DOHH2 (cell line): ENCODE measurements around the gene CDH18.

Source experiments
- H3F3A ChIP-seq: fragments of 200-600 bp; sonication (generic), shearing (Covaris generic); 2 replicates; pipeline ENCODE4 v1.6.0; 2016; ENCODE audit warnings: antibody characterized with exemption, mild to moderate bottlenecking; ENCODE audit not compliant: control insufficient read depth, insufficient read depth
- H3K27ac ChIP-seq: fragments of 200-600 bp; sonication (generic); 2 replicates; pipeline ENCODE4 v1.5.1; 2014; ENCODE audit warnings: low read depth, mild to moderate bottlenecking, low read length, moderate library complexity
- H3K27me3 ChIP-seq: fragments of 200-600 bp; sonication (generic); 2 replicates; pipeline ENCODE4 v1.6.1; 2014; ENCODE audit warnings: mild to moderate bottlenecking, low read length, mixed read lengths; ENCODE audit not compliant: control insufficient read depth
- H3K36me3 ChIP-seq: fragments of 200-600 bp; sonication (generic); 2 replicates; pipeline ENCODE4 v1.6.1; 2014; ENCODE audit warnings: mild to moderate bottlenecking, low read length, moderate library complexity, mixed read lengths; ENCODE audit not compliant: control insufficient read depth
- H3K4me1 ChIP-seq: fragments of 200-600 bp; sonication (generic); 2 replicates; pipeline ENCODE4 v1.6.1; 2014; ENCODE audit warnings: mild to moderate bottlenecking, low read length, mixed read lengths; ENCODE audit not compliant: control insufficient read depth
- H3K4me2 ChIP-seq: fragments of 200-600 bp; sonication (generic); 2 replicates; pipeline ENCODE4 v1.6.0; 2014; ENCODE audit warnings: mild to moderate bottlenecking, low read length, moderate library complexity
- H3K4me3 ChIP-seq: fragments of 200-600 bp; sonication (generic); 2 replicates; pipeline ENCODE4 v1.5.1; 2014; ENCODE audit warnings: mild to moderate bottlenecking, low read length, mixed read lengths
- H3K79me2 ChIP-seq: fragments of 200-600 bp; sonication (generic); 2 replicates; pipeline ENCODE4 v1.6.1; 2014; ENCODE audit warnings: mild to moderate bottlenecking, low read length, mixed read lengths; ENCODE audit not compliant: control insufficient read depth
- H3K9me2 ChIP-seq: fragments of 200-600 bp; sonication (generic); replicated peaks from 2 replicates; pipeline ENCODE4 v1.6.1; 2014; ENCODE audit warnings: mild to moderate bottlenecking, low read length, mixed read lengths; ENCODE audit not compliant: control insufficient read depth
- H3K9me3 ChIP-seq: fragments of 200-600 bp; sonication (generic); 2 replicates; pipeline ENCODE4 v1.6.1; 2014; ENCODE audit warnings: antibody characterized with exemption, low read length, mixed read lengths; ENCODE audit not compliant: control insufficient read depth, insufficient read depth
- H4K20me1 ChIP-seq: fragments of 200-600 bp; sonication (generic); 2 replicates; pipeline ENCODE4 v1.6.0; 2014; ENCODE audit warnings: low read depth, mild to moderate bottlenecking, antibody characterized with exemption, low read length, moderate library complexity; ENCODE audit not compliant: control insufficient read depth, insufficient read depth
- EZH2phosphoT487 ChIP-seq: fragments of 200-600 bp; sonication (generic); IDR thresholded peaks from 2 replicates; pipeline ENCODE4 v1.6.1; 2017; ENCODE audit warnings: borderline replicate concordance, mild to moderate bottlenecking, antibody characterized with exemption, low read length, moderate library complexity, mixed read lengths
- TF ChIP-seq, protein P1 (sequence below): fragments of 200-600 bp; sonication (generic); IDR thresholded peaks from one replicate; pipeline ENCODE4 v1.5.1; 2014; ENCODE audit warnings: antibody characterized with exemption, mild to moderate bottlenecking, low read depth, low read length; ENCODE audit not compliant: poor library complexity, severe bottlenecking

The CDH18 gene

DNA sequence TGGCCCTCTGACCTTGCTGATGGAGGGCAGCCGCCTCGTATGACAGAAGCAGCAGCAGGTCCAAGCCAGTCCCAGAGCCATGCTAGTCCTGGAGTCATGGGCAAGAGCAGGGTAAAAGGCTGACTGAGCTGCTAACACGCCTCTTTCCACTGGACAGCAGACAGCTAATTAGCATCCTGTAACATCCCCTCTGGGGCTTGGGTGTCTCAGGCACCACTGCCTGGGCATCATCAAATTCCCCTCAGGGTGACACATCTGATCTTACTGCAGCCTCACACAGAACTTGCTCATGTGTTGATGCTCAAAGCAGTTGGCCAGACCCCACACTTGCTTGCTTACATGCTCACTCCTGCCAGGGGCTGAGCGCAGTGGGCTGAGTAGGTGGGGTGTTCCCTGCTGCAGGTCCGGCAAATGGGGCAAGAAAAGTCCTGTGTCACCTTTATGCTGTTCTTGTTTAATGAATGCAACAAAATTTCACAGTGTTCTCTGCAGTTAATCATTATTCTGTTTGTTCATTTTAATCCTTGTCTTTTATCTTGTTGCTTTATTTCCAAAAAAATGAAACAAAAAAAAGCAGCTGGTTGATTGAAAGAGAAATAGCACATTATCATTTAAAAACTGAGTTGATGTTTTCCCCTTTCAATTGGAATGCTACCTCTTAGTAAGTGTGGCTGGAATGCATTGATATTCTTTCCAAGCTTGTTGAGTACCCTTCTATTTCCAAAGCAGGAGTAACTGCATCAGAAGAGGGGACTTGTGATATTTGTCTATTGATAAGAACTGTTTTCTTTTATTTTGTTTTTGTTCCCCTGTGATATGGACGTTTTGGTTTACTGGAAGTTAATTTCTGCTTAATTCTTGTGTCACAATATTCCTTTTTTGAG is 254.1 kb downstream of the CDH18 start:
- Histone ChIP-seq H3K79me2 (no peaks in the 10 kb centered on the region), H3K36me3 (no peaks in the 10 kb centered on the region)

DNA sequence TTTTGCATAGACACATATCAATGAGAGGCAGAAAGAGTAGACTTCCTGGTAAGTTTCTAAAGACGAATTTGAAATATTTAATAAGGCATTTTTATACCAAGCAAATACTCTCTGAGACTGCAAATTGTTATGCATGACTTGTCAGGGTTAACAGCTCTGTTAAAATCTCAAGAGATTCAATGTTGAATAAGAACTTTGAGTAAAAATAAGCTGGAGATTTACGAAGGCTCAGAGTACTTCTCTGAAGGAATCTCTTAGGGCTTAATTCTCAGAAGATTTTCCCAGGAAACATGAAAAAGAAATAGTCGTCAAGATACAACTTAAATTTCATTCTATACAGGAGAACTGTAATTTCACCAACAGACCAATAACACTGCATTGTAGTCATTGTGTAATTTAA is 259.4 kb downstream of the CDH18 start:
- no peak overlapping the region for H3K27ac ChIP-seq
- H3F3A ChIP-seq, result no peaks in the 10 kb centered on the region
- no peaks in the 10 kb centered on the region for H3K27me3 ChIP-seq
- no peaks in the 10 kb centered on the region for H3K4me1 ChIP-seq
- H3K36me3 ChIP-seq, result no peaks in the 10 kb centered on the region
- no peak for TF ChIP-seq EZH2phosphoT487
- TF ChIP-seq, protein P1, sequence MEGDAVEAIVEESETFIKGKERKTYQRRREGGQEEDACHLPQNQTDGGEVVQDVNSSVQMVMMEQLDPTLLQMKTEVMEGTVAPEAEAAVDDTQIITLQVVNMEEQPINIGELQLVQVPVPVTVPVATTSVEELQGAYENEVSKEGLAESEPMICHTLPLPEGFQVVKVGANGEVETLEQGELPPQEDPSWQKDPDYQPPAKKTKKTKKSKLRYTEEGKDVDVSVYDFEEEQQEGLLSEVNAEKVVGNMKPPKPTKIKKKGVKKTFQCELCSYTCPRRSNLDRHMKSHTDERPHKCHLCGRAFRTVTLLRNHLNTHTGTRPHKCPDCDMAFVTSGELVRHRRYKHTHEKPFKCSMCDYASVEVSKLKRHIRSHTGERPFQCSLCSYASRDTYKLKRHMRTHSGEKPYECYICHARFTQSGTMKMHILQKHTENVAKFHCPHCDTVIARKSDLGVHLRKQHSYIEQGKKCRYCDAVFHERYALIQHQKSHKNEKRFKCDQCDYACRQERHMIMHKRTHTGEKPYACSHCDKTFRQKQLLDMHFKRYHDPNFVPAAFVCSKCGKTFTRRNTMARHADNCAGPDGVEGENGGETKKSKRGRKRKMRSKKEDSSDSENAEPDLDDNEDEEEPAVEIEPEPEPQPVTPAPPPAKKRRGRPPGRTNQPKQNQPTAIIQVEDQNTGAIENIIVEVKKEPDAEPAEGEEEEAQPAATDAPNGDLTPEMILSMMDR, result no peak
- H3K9me3 ChIP-seq, result peaks cover 3% of the 10 kb centered on the region; the same call in 1 of the 2 replicates
- H3K79me2 ChIP-seq, result no peaks in the 10 kb centered on the region
- no peaks in the 10 kb centered on the region for H4K20me1 ChIP-seq
- no peaks in the 10 kb centered on the region for H3K9me2 ChIP-seq
- H3K4me3 ChIP-seq, result no peak overlapping the region
- no peak overlapping the region for H3K4me2 ChIP-seq

More for the DNA sequence above, 254.1 kb downstream of the CDH18 start:
- H3K4me2 ChIP-seq, result no peak overlapping the region
- no peaks in the 10 kb centered on the region for H3F3A ChIP-seq
- H3K4me1 ChIP-seq, result no peaks in the 10 kb centered on the region
- peaks cover 3% of the 10 kb centered on the region; the same call in 1 of the 2 replicates for H3K9me3 ChIP-seq
- no peaks in the 10 kb centered on the region for H3K27me3 ChIP-seq
- TF ChIP-seq, protein P1, result no peak
- no peak for TF ChIP-seq EZH2phosphoT487
- no peaks in the 10 kb centered on the region for H4K20me1 ChIP-seq
- no peak overlapping the region for H3K4me3 ChIP-seq
- H3K27ac ChIP-seq, result no peak overlapping the region
- no peaks in the 10 kb centered on the region for H3K9me2 ChIP-seq

DNA sequence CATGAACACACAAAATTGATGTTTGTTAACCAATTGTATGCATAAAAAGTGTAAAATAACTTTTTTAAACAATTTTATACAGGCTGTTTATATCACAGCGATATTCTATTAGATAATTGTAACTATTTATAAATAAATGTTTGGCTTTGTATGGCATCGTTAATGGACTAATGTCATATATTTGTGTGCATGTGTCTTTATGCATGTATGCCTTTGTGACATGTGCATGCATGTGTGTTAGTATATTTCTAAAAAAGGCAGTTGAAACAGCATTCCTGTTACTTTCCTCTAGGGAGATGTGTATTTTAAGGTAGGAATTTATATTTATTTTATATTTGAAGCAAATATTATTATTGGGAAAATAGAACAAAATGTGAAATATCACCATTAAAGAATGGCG is 268.9 kb downstream of the CDH18 start:
- no peak overlapping the region for H3K27ac ChIP-seq
- no peaks in the 10 kb centered on the region for H3K9me3 ChIP-seq
- no peaks in the 10 kb centered on the region for H3K27me3 ChIP-seq
- TF ChIP-seq, protein P1, result no peak
- TF ChIP-seq EZH2phosphoT487, result no peak
- H3K4me3 ChIP-seq, result no peak overlapping the region
- no peaks in the 10 kb centered on the region for H3F3A ChIP-seq
- no peaks in the 10 kb centered on the region for H3K36me3 ChIP-seq
- H3K9me2 ChIP-seq, result no peaks in the 10 kb centered on the region
- no peaks in the 10 kb centered on the region for H4K20me1 ChIP-seq
- H3K79me2 ChIP-seq, result no peaks in the 10 kb centered on the region
- no peaks in the 10 kb centered on the region for H3K4me1 ChIP-seq
- H3K4me2 ChIP-seq, result no peak overlapping the region
